Neural progenitor cell (in vitro differentiated cells): ENCODE measurements around the gene TMPRSS6.

ENCODE experiments used
- EZH2phosphoT487 ChIP-seq: fragments of 200-600 bp; sonication (generic); IDR thresholded peaks from 2 replicates; pipeline ENCODE4 v1.6.1; 2017; ENCODE audit warnings: antibody characterized with exemption
- TF ChIP-seq, protein P1 (sequence below): fragments of 200-600 bp; sonication (generic); IDR thresholded peaks from 2 replicates; pipeline ENCODE4 v1.5.1; 2017; ENCODE audit warnings: antibody characterized with exemption, mild to moderate bottlenecking

DNA sequence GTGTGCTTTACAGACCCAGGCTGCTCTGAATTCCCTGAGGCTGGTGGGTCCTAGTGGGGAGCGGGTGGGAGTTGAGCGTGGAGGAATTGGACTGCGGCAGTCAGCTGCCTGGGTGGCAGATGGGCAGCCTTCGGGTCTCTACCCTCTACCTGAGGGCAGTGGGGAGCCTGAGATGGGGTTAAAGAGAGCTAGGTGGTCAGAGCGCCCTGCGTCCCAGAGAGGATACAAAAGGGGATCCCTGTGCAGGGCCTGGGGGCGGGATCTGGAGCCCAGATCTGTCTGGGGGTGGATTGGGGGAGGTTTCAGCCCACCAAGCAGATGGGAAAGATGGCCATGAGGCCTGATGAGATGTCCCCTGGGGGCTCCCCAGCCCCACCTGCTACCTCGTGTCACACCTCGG lies 39.8 kb downstream of the TMPRSS6 start:
- TF ChIP-seq, protein P1, sequence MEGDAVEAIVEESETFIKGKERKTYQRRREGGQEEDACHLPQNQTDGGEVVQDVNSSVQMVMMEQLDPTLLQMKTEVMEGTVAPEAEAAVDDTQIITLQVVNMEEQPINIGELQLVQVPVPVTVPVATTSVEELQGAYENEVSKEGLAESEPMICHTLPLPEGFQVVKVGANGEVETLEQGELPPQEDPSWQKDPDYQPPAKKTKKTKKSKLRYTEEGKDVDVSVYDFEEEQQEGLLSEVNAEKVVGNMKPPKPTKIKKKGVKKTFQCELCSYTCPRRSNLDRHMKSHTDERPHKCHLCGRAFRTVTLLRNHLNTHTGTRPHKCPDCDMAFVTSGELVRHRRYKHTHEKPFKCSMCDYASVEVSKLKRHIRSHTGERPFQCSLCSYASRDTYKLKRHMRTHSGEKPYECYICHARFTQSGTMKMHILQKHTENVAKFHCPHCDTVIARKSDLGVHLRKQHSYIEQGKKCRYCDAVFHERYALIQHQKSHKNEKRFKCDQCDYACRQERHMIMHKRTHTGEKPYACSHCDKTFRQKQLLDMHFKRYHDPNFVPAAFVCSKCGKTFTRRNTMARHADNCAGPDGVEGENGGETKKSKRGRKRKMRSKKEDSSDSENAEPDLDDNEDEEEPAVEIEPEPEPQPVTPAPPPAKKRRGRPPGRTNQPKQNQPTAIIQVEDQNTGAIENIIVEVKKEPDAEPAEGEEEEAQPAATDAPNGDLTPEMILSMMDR, result no peak
- no peak for TF ChIP-seq EZH2phosphoT487
